Smooth muscle cell of trachea (primary cell): Measurements from ENCODE around the gene MS4A15. TPM values are rescaled to one million over a fixed set of nuclear protein-coding genes. Genes with fewer than 3 reads are reported as not detected.

Experiments used
- total RNA-seq: library from RNA; depleted of rRNA; stranded (reverse); fragments of >200 nt; gene quantifications from 2 replicates; pipeline ENCODE4 v1.2.1, GENCODE V29; 2014

MS4A15 gene, protein sequence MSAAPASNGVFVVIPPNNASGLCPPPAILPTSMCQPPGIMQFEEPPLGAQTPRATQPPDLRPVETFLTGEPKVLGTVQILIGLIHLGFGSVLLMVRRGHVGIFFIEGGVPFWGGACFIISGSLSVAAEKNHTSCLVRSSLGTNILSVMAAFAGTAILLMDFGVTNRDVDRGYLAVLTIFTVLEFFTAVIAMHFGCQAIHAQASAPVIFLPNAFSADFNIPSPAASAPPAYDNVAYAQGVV
- total RNA-seq = not detected in 2 replicates

DNA sequence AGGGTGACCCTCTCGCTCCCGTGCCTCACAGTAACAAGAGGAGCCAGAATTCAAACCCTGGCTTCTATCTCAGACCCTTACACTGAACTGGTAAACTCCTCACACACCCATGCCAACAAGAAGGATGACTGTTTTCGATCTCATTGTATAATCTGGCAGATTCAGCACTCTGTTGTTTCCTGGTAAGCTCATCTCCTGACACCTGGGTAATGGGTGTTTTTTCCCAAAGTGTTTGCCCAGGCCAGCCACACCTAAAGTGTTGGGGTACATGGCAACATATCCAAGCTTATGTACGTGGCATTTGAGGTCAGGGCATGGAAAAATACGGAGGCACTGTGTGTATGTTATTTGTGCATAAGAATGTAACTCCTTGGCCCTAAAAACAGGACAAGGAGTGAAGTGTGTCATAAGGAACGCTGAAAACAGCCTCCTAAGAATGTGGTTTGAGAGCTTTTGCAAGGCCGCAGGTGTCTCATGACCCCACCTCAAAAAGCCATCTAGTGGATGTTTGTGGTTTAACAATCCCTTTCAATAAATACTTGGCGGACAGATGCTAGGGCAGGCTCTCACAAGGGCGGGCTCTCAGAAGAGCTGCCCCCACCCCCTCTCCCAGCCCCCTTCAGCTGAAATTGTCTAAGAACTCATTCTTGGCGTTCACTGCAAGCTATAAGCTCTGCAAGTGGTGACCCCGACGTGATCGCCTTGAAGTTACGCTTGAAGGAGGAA is at the start of gene MS4A15:
Gene MS4A15 (plus strand): TSS at position 561 of the 726 bp plus-strand sequence. CDS start 6,867 bp downstream, outside the sequence.

DNA sequence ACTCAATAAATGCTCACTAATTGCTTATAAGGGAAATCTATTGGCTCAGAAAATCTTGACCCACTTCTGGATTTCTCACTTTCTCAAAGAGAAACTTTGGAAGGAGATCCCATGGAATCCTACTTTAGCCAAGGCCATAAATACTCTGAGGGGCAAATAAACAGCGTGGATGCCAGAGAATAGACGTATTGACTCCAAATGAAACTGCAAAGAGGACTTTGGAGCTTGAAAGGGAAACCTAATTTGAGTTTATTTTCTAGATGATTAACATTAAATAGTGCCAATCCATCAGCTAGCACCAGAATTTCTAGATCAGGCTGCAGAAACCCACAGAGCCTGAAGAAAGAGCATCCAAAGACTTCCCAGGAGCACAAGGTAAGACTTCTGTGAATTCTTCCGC is 32.2 kb upstream of the MS4A15 start, which contains the start of gene MS4A18:
Gene MS4A18 (plus strand): TSS at position 301 of the 400 bp plus-strand sequence.

DNA sequence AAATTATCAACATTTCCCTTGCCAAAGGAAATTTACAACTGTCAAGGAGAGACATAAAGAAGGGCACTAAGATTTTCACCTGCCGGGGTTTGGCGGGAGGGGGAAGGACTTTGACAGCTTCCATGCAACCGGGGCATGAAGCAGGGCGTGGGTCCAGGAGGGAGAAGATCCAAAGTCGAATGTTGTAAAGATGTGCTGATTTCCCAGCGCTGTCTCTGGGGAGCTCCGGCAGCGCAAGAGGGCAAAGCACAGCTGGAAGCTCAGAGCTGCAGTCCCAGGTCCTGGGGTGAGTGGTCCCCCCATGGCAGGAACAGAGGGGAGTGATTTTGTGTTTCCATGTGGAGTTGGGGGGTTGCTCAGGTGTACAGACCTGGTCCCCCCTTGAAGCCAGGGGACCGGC is 28.5 kb downstream of the MS4A15 start, which contains the start of gene MS4A10:
Gene MS4A10 (plus strand): TSS at position 198 of the 400 bp plus-strand sequence. CDS start 5,003 bp downstream, outside the sequence.

Other genes with a start within 250 kb of the MS4A15 start
- gene MS4A13, start 241.5 kb upstream of the MS4A15 start, total RNA-seq = not detected in 2 replicates
- gene MS4A8, start 57.3 kb upstream of the MS4A15 start, total RNA-seq = not detected in 2 replicates
- gene MS4A18, start 32.1 kb upstream of the MS4A15 start, total RNA-seq = not detected in 2 replicates
- gene MS4A10, start 28.5 kb downstream of the MS4A15 start, total RNA-seq = not detected in 2 replicates
- gene CCDC86, start 85.2 kb downstream of the MS4A15 start, total RNA-seq = 9.2 and 15.1 TPM in 2 replicates
- gene PTGDR2, start 99.1 kb downstream of the MS4A15 start, total RNA-seq = 0.44 and 2.2 TPM in 2 replicates
- 0.17 TPM in 1 of 2 replicates, not detected in the other for gene ZP1, start 110.7 kb downstream of the MS4A15 start, total RNA-seq
- gene PRPF19, start 149.7 kb downstream of the MS4A15 start, total RNA-seq = 43.3 and 48.8 TPM in 2 replicates
- gene TMEM109, start 157.3 kb downstream of the MS4A15 start, total RNA-seq = 25.3 and 26.0 TPM in 2 replicates
- 7.7 and 30.3 TPM in 2 replicates for gene TMEM132A, start 167.6 kb downstream of the MS4A15 start, total RNA-seq
- 4.8 and 26.3 TPM in 2 replicates for gene SLC15A3, start 195.3 kb downstream of the MS4A15 start, total RNA-seq
- 0.66 TPM in 1 of 2 replicates, not detected in the other for gene CD6, start 214.8 kb downstream of the MS4A15 start, total RNA-seq